Panc1 (cell line): Measurements from ENCODE around the gene DUSP16.

ENCODE experiments used
- POLR2AphosphoS5 ChIP-seq: IDR thresholded peaks from 2 replicates; pipeline ENCODE4 v1.6.1; 2012; ENCODE audit warnings: mild to moderate bottlenecking, low read depth, low read length, moderate library complexity
- REST ChIP-seq, 2 experiments: IDR thresholded peaks; 2 replicates each; pipeline ENCODE4 v1.6.1; 2011 to 2012; ENCODE audit warnings: low read depth in 2 of 2, control low read depth in 1 of 2, low read length in 1 of 2, mild to moderate bottlenecking in 1 of 2, moderate library complexity in 1 of 2; ENCODE audit not compliant: insufficient read depth in 1 of 2
- SIN3A ChIP-seq: IDR thresholded peaks from 2 replicates; pipeline ENCODE4 v1.6.1; 2012; ENCODE audit warnings: low read depth, mild to moderate bottlenecking, low read length, moderate library complexity, borderline replicate concordance; ENCODE audit not compliant: insufficient read depth
- TCF7L2 ChIP-seq: IDR thresholded peaks from 2 replicates; pipeline ENCODE4 v1.6.1; 2011; ENCODE audit warnings: mild to moderate bottlenecking, low read depth, low read length, inconsistent platforms
- TF ChIP-seq, protein P1 (sequence below): fragments of 450-650 bp; IDR thresholded peaks from 2 replicates; pipeline ENCODE4 v1.5.1; 2017; ENCODE audit warnings: mild to moderate bottlenecking

DNA sequence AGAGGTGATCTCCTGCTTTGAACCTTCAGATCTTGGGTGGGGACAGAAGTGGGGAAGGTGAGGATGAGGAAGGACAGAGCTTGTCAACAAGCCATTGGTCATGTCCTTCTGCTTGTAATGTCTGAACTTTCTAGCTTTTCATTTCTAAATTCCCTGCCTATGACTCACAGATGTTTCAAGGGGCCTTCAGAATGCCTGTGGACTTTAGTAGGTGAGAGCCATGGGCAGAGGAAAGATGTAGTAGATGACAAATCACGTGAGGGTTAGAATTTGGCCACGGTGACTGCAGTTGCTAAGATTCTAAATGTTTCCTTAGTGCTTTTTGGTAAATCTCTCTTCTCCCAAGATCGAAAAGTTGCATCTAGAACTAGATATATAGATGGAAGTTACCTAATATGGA is 30.3 kb upstream of the DUSP16 start:
- TF ChIP-seq, protein P1, sequence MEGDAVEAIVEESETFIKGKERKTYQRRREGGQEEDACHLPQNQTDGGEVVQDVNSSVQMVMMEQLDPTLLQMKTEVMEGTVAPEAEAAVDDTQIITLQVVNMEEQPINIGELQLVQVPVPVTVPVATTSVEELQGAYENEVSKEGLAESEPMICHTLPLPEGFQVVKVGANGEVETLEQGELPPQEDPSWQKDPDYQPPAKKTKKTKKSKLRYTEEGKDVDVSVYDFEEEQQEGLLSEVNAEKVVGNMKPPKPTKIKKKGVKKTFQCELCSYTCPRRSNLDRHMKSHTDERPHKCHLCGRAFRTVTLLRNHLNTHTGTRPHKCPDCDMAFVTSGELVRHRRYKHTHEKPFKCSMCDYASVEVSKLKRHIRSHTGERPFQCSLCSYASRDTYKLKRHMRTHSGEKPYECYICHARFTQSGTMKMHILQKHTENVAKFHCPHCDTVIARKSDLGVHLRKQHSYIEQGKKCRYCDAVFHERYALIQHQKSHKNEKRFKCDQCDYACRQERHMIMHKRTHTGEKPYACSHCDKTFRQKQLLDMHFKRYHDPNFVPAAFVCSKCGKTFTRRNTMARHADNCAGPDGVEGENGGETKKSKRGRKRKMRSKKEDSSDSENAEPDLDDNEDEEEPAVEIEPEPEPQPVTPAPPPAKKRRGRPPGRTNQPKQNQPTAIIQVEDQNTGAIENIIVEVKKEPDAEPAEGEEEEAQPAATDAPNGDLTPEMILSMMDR: no peak
- TF ChIP-seq POLR2AphosphoS5: no peak
- TF ChIP-seq REST (IDR thresholded peaks at IDR 0.05; ENCODE audit: insufficient read depth in 1 of 2, low read depth in 2 of 2, low read length in 1 of 2): no peak
- no peak for TF ChIP-seq TCF7L2
- no peak for TF ChIP-seq SIN3A
